Activated naive CD8-positive, alpha-beta T cell (primary cell): Measurements from ENCODE around the gene INSYN1.

Source experiments
- H3K27ac Mint-ChIP-seq: one replicate; pipeline ENCODE4 v1.8.0; 2021; ENCODE audit warnings: mixed read lengths
- H3K27me3 Mint-ChIP-seq: one replicate; pipeline ENCODE4 v1.8.0; 2021; ENCODE audit warnings: mixed read lengths
- H3K36me3 Mint-ChIP-seq: one replicate; pipeline ENCODE4 v1.8.0; 2021; ENCODE audit warnings: mixed read lengths
- H3K4me1 Mint-ChIP-seq: one replicate; pipeline ENCODE4 v1.8.0; 2021; ENCODE audit warnings: low read depth, mixed read lengths
- H3K4me3 Mint-ChIP-seq: one replicate; pipeline ENCODE4 v1.8.0; 2021; ENCODE audit warnings: mild to moderate bottlenecking, mixed read lengths
- H3K9me3 Mint-ChIP-seq: one replicate; pipeline ENCODE4 v1.8.0; 2021; ENCODE audit warnings: low read depth, mixed read lengths

INSYN1 gene

DNA sequence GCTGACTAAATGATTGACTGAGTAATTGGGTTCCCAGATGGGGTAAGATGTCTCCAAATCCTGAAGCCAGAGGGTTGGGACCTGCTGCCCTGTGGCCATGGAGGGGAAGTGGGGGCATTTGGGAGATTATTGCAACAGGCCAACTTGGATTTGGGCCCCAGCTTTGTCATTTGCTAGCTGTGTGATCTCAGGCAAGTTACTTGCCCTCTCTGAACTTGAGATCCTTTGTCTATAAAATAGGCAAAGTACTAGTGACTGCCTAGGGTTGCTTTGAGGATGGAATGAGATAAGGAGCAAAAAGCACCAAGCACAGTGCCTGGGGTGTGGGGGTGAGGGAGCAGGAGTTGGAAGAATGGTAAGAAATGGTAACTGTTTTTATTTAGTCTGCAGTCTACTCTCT, 4.4 kb upstream of the INSYN1 start:
- Mint-ChIP-seq H3K27ac (no peak overlapping the region), H3K27me3 (peaks cover 33% of the 10 kb centered on the region), H3K9me3 (no peaks in the 10 kb centered on the region), H3K4me3 (no peak overlapping the region), H3K4me1 (peaks cover 4% of the 10 kb centered on the region), H3K36me3 (no peaks in the 10 kb centered on the region)

- H3K9me3 Mint-ChIP-seq: no peaks in the 10 kb centered on the region
Observed at GRCh38 chr15:73756947-73757513, 3.9 kb upstream of the INSYN1 start.

GRCh38 chr15:73756390-73756789, 3.2 kb upstream of the INSYN1 start:
- peaks cover 33% of the 10 kb centered on the region for H3K27me3 Mint-ChIP-seq
- H3K4me1 Mint-ChIP-seq: peaks cover 5% of the 10 kb centered on the region
- no peak overlapping the region for H3K4me3 Mint-ChIP-seq
- H3K36me3 Mint-ChIP-seq: no peaks in the 10 kb centered on the region
- no peaks in the 10 kb centered on the region for H3K9me3 Mint-ChIP-seq
- H3K27ac Mint-ChIP-seq: no peak overlapping the region

More at GRCh38 chr15:73756947-73757513, 3.9 kb upstream of the INSYN1 start:
- peaks cover 4% of the 10 kb centered on the region for H3K4me1 Mint-ChIP-seq
- H3K36me3 Mint-ChIP-seq: no peaks in the 10 kb centered on the region
- H3K4me3 Mint-ChIP-seq: no peak overlapping the region
- H3K27me3 Mint-ChIP-seq: peaks cover 33% of the 10 kb centered on the region
- H3K27ac Mint-ChIP-seq: no peak overlapping the region

GRCh38 chr15:73755946-73756345, 2.8 kb upstream of the INSYN1 start:
- Mint-ChIP-seq H3K36me3 (no peaks in the 10 kb centered on the region), H3K4me3 (no peak overlapping the region), H3K27ac (no peak overlapping the region), H3K4me1 (peaks cover 6% of the 10 kb centered on the region), H3K9me3 (no peaks in the 10 kb centered on the region), H3K27me3 (peaks cover 33% of the 10 kb centered on the region)

DNA sequence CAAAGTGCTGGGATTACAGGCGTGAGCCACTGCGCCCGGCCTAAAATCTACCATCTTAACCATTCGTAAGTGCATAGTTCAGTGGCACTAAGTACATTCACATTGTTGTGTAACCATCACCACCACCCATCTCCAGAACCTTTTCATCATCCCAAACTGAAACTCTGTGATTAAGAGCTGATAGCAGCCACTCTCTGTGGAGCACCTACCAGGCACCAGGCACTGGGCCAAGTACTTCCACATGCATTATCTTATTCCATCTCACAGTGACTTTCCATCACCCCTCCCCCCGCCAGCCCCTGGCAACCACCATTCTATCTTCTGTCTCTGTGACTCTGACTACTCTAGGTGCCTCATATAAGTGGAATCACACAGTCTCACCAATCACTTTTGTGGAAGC, 2.3 kb upstream of the INSYN1 start:
- no peaks in the 10 kb centered on the region for H3K9me3 Mint-ChIP-seq
- no peaks in the 10 kb centered on the region for H3K36me3 Mint-ChIP-seq
- H3K27ac Mint-ChIP-seq: no peak overlapping the region
- H3K27me3 Mint-ChIP-seq: peaks cover 35% of the 10 kb centered on the region
- peaks cover 6% of the 10 kb centered on the region for H3K4me1 Mint-ChIP-seq
- H3K4me3 Mint-ChIP-seq: no peak overlapping the region

GRCh38 chr15:73754461-73754860, 1.3 kb upstream of the INSYN1 start:
- H3K36me3 Mint-ChIP-seq: no peaks in the 10 kb centered on the region
- peaks cover 38% of the 10 kb centered on the region for H3K27me3 Mint-ChIP-seq
- H3K9me3 Mint-ChIP-seq: no peaks in the 10 kb centered on the region
- no peak overlapping the region for H3K27ac Mint-ChIP-seq
- no peak overlapping the region for H3K4me3 Mint-ChIP-seq
- H3K4me1 Mint-ChIP-seq: peaks cover 6% of the 10 kb centered on the region

- Mint-ChIP-seq H3K4me1 (peaks cover 6% of the 10 kb centered on the region), H3K9me3 (no peaks in the 10 kb centered on the region), H3K4me3 (no peak overlapping the region), H3K36me3 (no peaks in the 10 kb centered on the region), H3K27ac (no peak overlapping the region), H3K27me3 (peaks cover 38% of the 10 kb centered on the region)
Observed at GRCh38 chr15:73752806-73753193, 351 bp downstream of the INSYN1 start.

- peaks cover 6% of the 10 kb centered on the region for H3K4me1 Mint-ChIP-seq
- no peaks in the 10 kb centered on the region for H3K9me3 Mint-ChIP-seq
- H3K27ac Mint-ChIP-seq: no peak overlapping the region
- no peak overlapping the region for H3K4me3 Mint-ChIP-seq
- peaks cover 34% of the 10 kb centered on the region for H3K27me3 Mint-ChIP-seq
- H3K36me3 Mint-ChIP-seq: no peaks in the 10 kb centered on the region
Observed at GRCh38 chr15:73751899-73752805, 999 bp downstream of the INSYN1 start.

- Mint-ChIP-seq H3K36me3 (no peaks in the 10 kb centered on the region), H3K4me1 (peaks cover 6% of the 10 kb centered on the region), H3K9me3 (no peaks in the 10 kb centered on the region), H3K4me3 (peak overlapping the region; percentile 46), H3K27me3 (peaks cover 31% of the 10 kb centered on the region), H3K27ac (no peak overlapping the region)
Observed at GRCh38 chr15:73751511-73751898, 1.6 kb downstream of the INSYN1 start.

GRCh38 chr15:73750951-73751350, 2.2 kb downstream of the INSYN1 start:
- H3K4me3 Mint-ChIP-seq: no peak overlapping the region
- H3K27me3 Mint-ChIP-seq: peaks cover 28% of the 10 kb centered on the region
- H3K9me3 Mint-ChIP-seq: no peaks in the 10 kb centered on the region
- H3K36me3 Mint-ChIP-seq: no peaks in the 10 kb centered on the region
- H3K27ac Mint-ChIP-seq: no peak overlapping the region
- peaks cover 6% of the 10 kb centered on the region for H3K4me1 Mint-ChIP-seq

- no peak overlapping the region for H3K4me3 Mint-ChIP-seq
- peaks cover 23% of the 10 kb centered on the region for H3K27me3 Mint-ChIP-seq
- no peaks in the 10 kb centered on the region for H3K36me3 Mint-ChIP-seq
- H3K27ac Mint-ChIP-seq: no peak overlapping the region
- peaks cover 6% of the 10 kb centered on the region for H3K4me1 Mint-ChIP-seq
- H3K9me3 Mint-ChIP-seq: no peaks in the 10 kb centered on the region
Observed at GRCh38 chr15:73750438-73750837, 2.7 kb downstream of the INSYN1 start.

- Mint-ChIP-seq H3K9me3 (no peaks in the 10 kb centered on the region), H3K27ac (no peak overlapping the region), H3K4me3 (no peak overlapping the region), H3K4me1 (peaks cover 6% of the 10 kb centered on the region), H3K36me3 (no peaks in the 10 kb centered on the region), H3K27me3 (peaks cover 25% of the 10 kb centered on the region)
Observed at GRCh38 chr15:73749971-73750370, 3.2 kb downstream of the INSYN1 start.

GRCh38 chr15:73749533-73749932, 3.6 kb downstream of the INSYN1 start:
- no peaks in the 10 kb centered on the region for H3K36me3 Mint-ChIP-seq
- no peaks in the 10 kb centered on the region for H3K9me3 Mint-ChIP-seq
- H3K27me3 Mint-ChIP-seq: peaks cover 23% of the 10 kb centered on the region
- peaks cover 6% of the 10 kb centered on the region for H3K4me1 Mint-ChIP-seq
- H3K4me3 Mint-ChIP-seq: no peak overlapping the region
- H3K27ac Mint-ChIP-seq: no peak overlapping the region

DNA sequence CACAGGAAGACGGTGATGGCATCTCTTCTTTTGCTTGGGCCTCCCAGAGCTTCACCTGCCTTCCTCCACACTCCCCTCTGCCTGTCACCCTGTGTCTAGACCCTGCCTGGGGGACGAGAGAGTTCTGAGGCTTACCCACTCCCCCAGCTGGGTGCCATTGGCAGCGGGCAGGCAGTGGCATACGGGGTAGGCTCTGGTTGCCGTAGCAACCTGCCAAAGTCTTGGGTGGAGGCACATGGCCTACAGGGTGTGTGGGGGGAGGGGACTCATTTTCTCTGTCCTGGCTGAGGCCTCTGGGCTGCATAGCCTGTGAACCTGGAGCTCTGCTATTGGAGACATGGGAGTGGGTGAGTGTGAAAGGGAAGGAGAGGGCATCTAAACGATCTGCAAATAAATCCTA, 4.4 kb downstream of the INSYN1 start:
- H3K4me1 Mint-ChIP-seq: peaks cover 5% of the 10 kb centered on the region
- H3K4me3 Mint-ChIP-seq: no peak overlapping the region
- no peak overlapping the region for H3K27ac Mint-ChIP-seq
- H3K9me3 Mint-ChIP-seq: no peaks in the 10 kb centered on the region
- H3K36me3 Mint-ChIP-seq: no peaks in the 10 kb centered on the region
- peaks cover 15% of the 10 kb centered on the region for H3K27me3 Mint-ChIP-seq

GRCh38 chr15:73747847-73748590, 5.1 kb downstream of the INSYN1 start:
- Mint-ChIP-seq H3K27me3 (peaks cover 12% of the 10 kb centered on the region), H3K9me3 (no peaks in the 10 kb centered on the region), H3K36me3 (no peaks in the 10 kb centered on the region), H3K27ac (no peak overlapping the region), H3K4me1 (peaks cover 2% of the 10 kb centered on the region), H3K4me3 (no peak overlapping the region)
